Measurements from ENCODE around the gene ZBTB17. TPM values are rescaled to one million over a fixed set of nuclear protein-coding genes. Genes with fewer than 3 reads are reported as not detected.

ZBTB17 gene
- total RNA-seq, 1 donor from 2014 or later: 38.5 TPM

DNA sequence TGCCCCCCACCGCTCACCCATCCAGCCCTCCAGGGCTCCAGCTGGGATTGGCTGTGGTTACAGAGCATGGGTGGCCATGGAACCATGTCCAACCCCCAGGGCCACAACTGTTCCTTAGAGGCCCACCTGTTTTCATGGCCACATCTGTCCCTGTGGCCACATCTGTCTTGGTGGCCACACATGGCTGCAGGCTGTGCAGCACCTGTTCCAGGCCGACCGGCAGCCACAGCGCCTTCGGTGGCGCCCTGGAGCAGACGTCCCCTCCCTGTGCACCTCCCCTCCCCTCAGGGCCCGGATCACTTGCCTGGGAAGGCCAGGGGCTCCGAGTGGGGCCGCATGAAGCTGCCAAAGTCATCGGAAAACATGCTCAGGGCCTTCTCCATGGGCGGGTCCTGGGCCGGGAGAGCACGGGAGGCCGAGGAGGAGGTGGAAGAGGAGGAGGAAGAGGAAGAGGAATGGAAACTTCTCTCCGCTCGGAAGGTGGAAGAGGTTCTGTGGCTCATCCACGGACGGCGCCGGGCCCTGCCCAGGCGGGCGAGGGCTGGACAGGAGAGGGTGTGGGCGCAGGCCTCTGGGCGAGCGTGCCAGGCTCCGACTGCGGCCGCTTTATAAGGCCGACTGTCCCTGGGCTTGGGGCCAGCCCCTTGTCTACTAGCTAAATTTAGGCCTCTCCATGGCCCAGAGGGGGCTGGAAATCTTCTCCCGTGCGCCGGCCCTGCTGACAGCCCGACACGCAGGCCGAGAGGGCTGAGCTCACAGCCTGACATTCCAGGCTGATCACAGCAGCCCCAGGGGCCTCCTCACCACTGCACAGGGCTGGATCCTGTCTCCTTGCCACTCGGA is 41.8 kb upstream of the ZBTB17 start, which contains the start of gene HSPB7:
Gene HSPB7, minus strand, starts transcription at position 583 of the 843 bp plus-strand sequence. Its CDS starts 80 bp downstream, at position 503.
- Histone ChIP-seq H3K27me3 (no peaks in the 10 kb centered on the region), H3K4me3 (peak within 1 kb of the TSS; percentile 27 to 39), H3K27ac (peak within 1 kb of the TSS; percentile 94), H3K9me3 (no peaks in the 10 kb centered on the region), H3K4me1 (peaks cover 61% of the 10 kb centered on the region), H3K36me3 (no peaks in the 10 kb centered on the region)
- intact Hi-C loops (cut with DNase I): no loop called here
- TF ChIP-seq, protein P1, sequence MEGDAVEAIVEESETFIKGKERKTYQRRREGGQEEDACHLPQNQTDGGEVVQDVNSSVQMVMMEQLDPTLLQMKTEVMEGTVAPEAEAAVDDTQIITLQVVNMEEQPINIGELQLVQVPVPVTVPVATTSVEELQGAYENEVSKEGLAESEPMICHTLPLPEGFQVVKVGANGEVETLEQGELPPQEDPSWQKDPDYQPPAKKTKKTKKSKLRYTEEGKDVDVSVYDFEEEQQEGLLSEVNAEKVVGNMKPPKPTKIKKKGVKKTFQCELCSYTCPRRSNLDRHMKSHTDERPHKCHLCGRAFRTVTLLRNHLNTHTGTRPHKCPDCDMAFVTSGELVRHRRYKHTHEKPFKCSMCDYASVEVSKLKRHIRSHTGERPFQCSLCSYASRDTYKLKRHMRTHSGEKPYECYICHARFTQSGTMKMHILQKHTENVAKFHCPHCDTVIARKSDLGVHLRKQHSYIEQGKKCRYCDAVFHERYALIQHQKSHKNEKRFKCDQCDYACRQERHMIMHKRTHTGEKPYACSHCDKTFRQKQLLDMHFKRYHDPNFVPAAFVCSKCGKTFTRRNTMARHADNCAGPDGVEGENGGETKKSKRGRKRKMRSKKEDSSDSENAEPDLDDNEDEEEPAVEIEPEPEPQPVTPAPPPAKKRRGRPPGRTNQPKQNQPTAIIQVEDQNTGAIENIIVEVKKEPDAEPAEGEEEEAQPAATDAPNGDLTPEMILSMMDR (IDR thresholded peaks at IDR 0.05): no peak
- TF ChIP-seq POLR2AphosphoS5 (IDR thresholded peaks at IDR 0.05; ENCODE audit: insufficient read depth in 1 of 2, low read depth in 1 of 2) (peak; percentile 54 to 92), POLR2A (IDR thresholded peaks at IDR 0.05) (peak in 1 of 2 donors; percentile 30)
- no peak for DNase-seq (ENCODE audit: extremely low spot score in 2 of 2)

DNA sequence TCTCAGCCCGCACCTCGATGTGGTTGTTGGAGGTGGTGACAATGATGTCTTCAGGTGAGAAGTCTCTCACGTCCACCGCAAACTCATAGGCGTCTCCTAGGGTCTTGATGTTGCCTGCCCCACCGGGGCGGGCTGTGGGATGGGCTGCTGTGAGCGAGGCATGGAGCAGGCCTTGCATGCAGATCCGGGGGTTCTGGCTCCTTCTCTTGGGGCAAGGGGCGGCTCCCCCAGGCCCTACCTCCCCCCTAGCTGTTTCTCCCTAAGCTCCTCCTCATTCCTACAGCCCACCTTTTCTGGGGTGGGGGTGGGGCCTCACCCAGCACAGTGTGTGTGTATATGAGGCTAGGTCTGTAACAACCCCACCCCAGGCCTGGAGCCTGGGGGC is 41.2 kb upstream of the ZBTB17 start:
- H3K4me1 ChIP-seq: peaks cover 66% of the 10 kb centered on the region

DNA sequence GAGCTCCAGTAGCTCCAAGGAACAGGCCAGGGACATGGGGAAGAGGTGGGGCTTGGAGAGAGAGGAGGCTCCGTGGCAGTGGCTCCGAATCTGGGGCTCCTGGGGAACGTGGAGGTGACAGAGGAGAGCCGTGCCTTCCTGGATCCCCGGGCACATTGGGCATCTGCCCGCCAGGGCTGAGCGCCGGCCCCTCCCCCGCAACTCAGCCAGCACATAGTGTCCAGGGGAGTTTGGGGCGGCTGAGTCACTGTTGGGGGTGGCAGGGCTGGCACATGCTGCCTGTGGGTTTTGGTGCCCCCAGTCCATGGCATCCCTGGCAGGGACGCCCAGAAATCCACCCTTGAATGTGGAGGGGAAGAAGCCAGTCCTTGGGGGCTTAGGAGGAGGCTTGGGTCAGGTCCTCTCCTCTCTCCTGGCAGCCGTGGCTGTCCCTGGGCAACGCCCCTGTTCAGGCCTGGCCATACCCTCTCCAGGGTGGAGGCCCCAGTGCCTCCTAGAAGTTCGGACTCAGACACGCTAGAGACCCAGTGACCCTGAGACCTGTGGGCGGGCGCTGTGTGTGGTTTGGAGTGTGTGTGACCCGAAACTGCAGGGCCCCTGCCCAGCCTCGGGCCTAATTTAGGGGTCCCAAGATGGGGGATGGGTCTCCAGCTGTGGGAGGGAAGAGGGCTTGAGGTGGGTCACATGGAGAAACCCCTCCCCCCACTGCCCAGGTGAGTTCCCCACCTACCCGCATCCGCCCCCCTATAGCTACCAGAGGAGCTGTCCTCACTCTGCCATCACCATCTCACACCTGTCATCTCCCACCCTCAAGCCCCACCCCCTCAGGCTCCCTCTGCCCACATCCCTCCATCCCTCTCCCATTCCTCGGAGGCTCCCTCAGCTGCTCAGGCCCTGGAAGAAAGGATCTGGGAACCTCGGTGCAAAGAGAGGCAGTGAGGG is 40.3 kb upstream of the ZBTB17 start:
- H3K36me3 ChIP-seq: no peaks in the 10 kb centered on the region
- TF ChIP-seq, protein P1 (IDR thresholded peaks at IDR 0.05): no peak
- peak in 1 of 2 donors; percentile 72 for TF ChIP-seq POLR2AphosphoS5 (IDR thresholded peaks at IDR 0.05; ENCODE audit: insufficient read depth in 1 of 2, low read depth in 1 of 2)
- no peaks in the 10 kb centered on the region for H3K27me3 ChIP-seq
- intact Hi-C loops (cut with DNase I): no loop called here
- H3K27ac ChIP-seq: peak overlapping the region; percentile 94
- H3K4me3 ChIP-seq: peak overlapping the region; percentile 27 to 39
- DNase-seq (ENCODE audit: extremely low spot score in 2 of 2): no peak
- peaks cover 66% of the 10 kb centered on the region for H3K4me1 ChIP-seq
- H3K9me3 ChIP-seq: no peaks in the 10 kb centered on the region

More for the DNA sequence above, 41.2 kb upstream of the ZBTB17 start:
- no peak for DNase-seq (ENCODE audit: extremely low spot score in 2 of 2)
- H3K9me3 ChIP-seq: no peaks in the 10 kb centered on the region
- intact Hi-C loops (cut with DNase I): no loop called here
- H3K27me3 ChIP-seq: no peaks in the 10 kb centered on the region
- no peaks in the 10 kb centered on the region for H3K36me3 ChIP-seq
- H3K4me3 ChIP-seq: peak overlapping the region; percentile 27 to 39
- TF ChIP-seq POLR2A (IDR thresholded peaks at IDR 0.05): no peak
- peak overlapping the region; percentile 94 for H3K27ac ChIP-seq

DNA sequence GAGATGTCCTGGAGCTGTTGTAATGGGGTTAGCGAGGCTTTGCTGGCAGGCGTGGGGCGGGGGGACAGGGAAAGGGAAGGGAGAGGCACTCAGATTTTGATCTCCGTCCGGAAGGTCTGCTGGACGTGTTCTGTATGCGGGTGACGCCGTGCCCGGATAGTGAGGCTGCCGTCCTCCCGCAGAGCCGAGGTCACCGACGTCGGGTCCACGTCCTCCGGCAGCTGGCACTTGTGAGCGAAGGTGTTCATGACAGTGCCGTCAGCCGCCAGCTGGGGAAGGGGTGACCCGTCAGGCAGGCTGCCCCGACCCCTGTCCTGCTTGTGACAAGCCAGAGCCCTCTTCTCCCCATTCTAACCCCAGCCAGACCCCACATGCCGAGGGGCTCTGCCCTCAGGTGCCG is 39.6 kb upstream of the ZBTB17 start:
- Histone ChIP-seq H3K9me3 (no peaks in the 10 kb centered on the region), H3K36me3 (no peaks in the 10 kb centered on the region), H3K27ac (peak overlapping the region; percentile 94), H3K4me1 (peaks cover 66% of the 10 kb centered on the region), H3K27me3 (no peaks in the 10 kb centered on the region), H3K4me3 (peak overlapping the region; percentile 27 to 39)
- no peak for DNase-seq (ENCODE audit: extremely low spot score in 2 of 2)
- intact Hi-C loops (cut with DNase I): no loop called here
- TF ChIP-seq POLR2AphosphoS5 (IDR thresholded peaks at IDR 0.05; ENCODE audit: insufficient read depth in 1 of 2, low read depth in 1 of 2) (no peak), POLR2A (IDR thresholded peaks at IDR 0.05) (no peak)
- TF ChIP-seq, protein P1 (IDR thresholded peaks at IDR 0.05): no peak
